ENCODE measurements around the gene LRRC42.

DNA sequence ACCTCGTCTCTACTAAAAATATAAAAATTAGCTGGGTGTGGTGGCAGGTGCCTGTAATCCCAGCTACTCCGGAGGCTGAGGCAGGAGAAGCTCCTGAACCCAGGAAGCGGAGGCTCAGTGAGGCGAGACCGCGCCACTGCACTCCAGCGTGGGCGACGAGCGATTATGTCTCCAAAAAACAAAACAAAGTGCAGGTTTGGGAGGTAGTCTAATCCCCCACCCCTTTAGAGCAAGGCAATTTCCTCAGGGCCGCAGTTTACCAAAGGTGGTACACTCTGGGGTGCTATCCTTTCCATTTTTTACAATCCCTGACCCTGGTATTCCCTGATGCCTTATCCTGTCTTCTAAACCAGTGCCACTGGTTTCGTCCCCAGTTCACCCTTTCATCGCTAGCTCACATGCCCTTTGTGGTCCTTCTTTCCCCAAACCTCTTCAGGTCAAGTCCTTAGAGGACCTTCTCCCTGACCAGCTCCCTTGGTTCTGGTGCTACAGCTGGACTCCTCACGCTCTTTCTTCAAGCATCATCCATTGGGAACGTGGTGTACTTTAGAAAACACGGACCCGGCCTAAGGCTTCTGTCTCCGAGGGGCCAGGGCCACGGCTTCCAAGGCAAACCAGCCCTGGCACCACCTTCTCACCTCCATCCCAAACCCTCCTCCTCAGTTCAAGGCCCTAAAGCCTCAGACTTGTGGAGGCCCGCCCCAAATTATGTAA is 1.5 kb upstream of the LRRC42 start:
- TF ChIP-seq, protein P1, sequence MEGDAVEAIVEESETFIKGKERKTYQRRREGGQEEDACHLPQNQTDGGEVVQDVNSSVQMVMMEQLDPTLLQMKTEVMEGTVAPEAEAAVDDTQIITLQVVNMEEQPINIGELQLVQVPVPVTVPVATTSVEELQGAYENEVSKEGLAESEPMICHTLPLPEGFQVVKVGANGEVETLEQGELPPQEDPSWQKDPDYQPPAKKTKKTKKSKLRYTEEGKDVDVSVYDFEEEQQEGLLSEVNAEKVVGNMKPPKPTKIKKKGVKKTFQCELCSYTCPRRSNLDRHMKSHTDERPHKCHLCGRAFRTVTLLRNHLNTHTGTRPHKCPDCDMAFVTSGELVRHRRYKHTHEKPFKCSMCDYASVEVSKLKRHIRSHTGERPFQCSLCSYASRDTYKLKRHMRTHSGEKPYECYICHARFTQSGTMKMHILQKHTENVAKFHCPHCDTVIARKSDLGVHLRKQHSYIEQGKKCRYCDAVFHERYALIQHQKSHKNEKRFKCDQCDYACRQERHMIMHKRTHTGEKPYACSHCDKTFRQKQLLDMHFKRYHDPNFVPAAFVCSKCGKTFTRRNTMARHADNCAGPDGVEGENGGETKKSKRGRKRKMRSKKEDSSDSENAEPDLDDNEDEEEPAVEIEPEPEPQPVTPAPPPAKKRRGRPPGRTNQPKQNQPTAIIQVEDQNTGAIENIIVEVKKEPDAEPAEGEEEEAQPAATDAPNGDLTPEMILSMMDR (IDR thresholded peaks at IDR 0.05) = no peak
- no peak for TF ChIP-seq EP300 (IDR thresholded peaks at IDR 0.05)
- no peak for TF ChIP-seq POLR2AphosphoS5 (IDR thresholded peaks at IDR 0.05)

All from sigmoid colon (tissue), 4 donors.